Kasumi-1 (cell line): ENCODE measurements around the gene ACER3.
"Not testable (repeated sequence)": the region's sequence is repeated elsewhere in the genome, so short reads cannot be mapped to it uniquely, and the experiment has no call there.

Experiments
- DNase-seq, 2 experiments: peaks; one replicate each; lab custom pipeline; 2025; lab: John Stamatoyannopoulos, UW

ACER3 gene

GRCh38 chr11:77057938-77058474, 197.3 kb downstream of the ACER3 start:
- DNase-seq, result no peak

GRCh38 chr11:77058900-77059299, 198.2 kb downstream of the ACER3 start:
- DNase-seq, result no peak

- no peak for DNase-seq
Measured at GRCh38 chr11:77059806-77060205, 199.1 kb downstream of the ACER3 start.

- no peak for DNase-seq
Measured at GRCh38 chr11:77060234-77060633, 199.5 kb downstream of the ACER3 start.

- DNase-seq, result not testable (repeated sequence)
Measured at GRCh38 chr11:77061258-77061657, 200.5 kb downstream of the ACER3 start.

GRCh38 chr11:77062924-77063323, 202.2 kb downstream of the ACER3 start:
- DNase-seq, result no peak

- DNase-seq, result no peak
Measured at GRCh38 chr11:77063407-77063806, 202.7 kb downstream of the ACER3 start.

- no peak for DNase-seq
Measured at GRCh38 chr11:77063861-77064260, 203.1 kb downstream of the ACER3 start.

- no peak for DNase-seq
Measured at GRCh38 chr11:77064648-77065217, 204.0 kb downstream of the ACER3 start.

GRCh38 chr11:77065878-77066228, 205.1 kb downstream of the ACER3 start:
- DNase-seq, result no peak

- DNase-seq, result peak; percentile 79 to 83
Measured at GRCh38 chr11:77066229-77067042, 205.7 kb downstream of the ACER3 start, which contains the start of gene CAPN5. Gene CAPN5 (plus strand): TSS chr11:77066971. CDS start chr11:77084887, 17,916 bp downstream.

- no peak for DNase-seq
Measured at GRCh38 chr11:77067861-77068443, 207.2 kb downstream of the ACER3 start.

GRCh38 chr11:77068457-77069335, 208.0 kb downstream of the ACER3 start:
- DNase-seq, result no peak

GRCh38 chr11:77069336-77069968, 208.7 kb downstream of the ACER3 start:
- no peak for DNase-seq

GRCh38 chr11:77069969-77070582, 209.4 kb downstream of the ACER3 start:
- DNase-seq, result no peak

GRCh38 chr11:77071077-77071476, 210.4 kb downstream of the ACER3 start:
- no peak for DNase-seq

- peak; percentile 66 to 73 for DNase-seq
Measured at GRCh38 chr11:77071671-77072605, 211.2 kb downstream of the ACER3 start.

- no peak for DNase-seq
Measured at GRCh38 chr11:77072851-77073327, 212.2 kb downstream of the ACER3 start.

- no peak for DNase-seq
Measured at GRCh38 chr11:77073328-77074001, 212.7 kb downstream of the ACER3 start.
